ENCODE results near the gene EGLN1.

DNA sequence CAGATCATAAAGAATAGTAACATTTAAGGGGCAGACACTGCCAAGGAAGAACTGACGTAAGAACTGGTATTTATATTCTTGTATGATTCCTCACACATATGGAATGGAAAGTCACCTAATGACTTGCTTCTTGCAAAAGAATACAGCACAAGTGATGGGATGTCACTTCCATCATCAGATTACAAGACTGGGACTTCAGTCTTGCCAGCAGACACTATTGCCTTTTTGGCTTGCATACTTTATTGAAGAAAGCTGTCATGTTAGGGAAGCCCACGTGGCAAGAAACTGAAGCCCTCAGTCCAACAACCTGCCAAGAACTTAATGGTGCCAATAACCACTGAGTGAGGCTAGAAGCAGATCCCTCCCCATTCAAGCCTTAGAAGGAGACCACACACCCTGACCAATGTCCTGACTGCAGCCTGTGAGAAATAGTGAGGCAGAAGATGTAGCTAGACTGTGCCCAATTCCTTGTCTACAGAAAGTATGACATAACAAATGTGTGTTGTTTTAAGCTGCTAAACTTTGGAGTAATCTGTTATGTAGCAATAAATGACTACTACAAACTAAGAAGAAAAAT lies 12.0 kb downstream of the EGLN1 start:
- no peak for TF ChIP-seq POLR2A (IDR thresholded peaks at IDR 0.05)
- TF ChIP-seq, protein P1, sequence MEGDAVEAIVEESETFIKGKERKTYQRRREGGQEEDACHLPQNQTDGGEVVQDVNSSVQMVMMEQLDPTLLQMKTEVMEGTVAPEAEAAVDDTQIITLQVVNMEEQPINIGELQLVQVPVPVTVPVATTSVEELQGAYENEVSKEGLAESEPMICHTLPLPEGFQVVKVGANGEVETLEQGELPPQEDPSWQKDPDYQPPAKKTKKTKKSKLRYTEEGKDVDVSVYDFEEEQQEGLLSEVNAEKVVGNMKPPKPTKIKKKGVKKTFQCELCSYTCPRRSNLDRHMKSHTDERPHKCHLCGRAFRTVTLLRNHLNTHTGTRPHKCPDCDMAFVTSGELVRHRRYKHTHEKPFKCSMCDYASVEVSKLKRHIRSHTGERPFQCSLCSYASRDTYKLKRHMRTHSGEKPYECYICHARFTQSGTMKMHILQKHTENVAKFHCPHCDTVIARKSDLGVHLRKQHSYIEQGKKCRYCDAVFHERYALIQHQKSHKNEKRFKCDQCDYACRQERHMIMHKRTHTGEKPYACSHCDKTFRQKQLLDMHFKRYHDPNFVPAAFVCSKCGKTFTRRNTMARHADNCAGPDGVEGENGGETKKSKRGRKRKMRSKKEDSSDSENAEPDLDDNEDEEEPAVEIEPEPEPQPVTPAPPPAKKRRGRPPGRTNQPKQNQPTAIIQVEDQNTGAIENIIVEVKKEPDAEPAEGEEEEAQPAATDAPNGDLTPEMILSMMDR (IDR thresholded peaks at IDR 0.05) = no peak
